Right hindlimb (tissue), 1 donor: Measurements from ENCODE around the gene CABP4.

Source experiments
- DNase-seq: peaks from one replicate; pipeline ENCODE4 v3.0.0-alpha.2; 2018

The CABP4 gene

DNA sequence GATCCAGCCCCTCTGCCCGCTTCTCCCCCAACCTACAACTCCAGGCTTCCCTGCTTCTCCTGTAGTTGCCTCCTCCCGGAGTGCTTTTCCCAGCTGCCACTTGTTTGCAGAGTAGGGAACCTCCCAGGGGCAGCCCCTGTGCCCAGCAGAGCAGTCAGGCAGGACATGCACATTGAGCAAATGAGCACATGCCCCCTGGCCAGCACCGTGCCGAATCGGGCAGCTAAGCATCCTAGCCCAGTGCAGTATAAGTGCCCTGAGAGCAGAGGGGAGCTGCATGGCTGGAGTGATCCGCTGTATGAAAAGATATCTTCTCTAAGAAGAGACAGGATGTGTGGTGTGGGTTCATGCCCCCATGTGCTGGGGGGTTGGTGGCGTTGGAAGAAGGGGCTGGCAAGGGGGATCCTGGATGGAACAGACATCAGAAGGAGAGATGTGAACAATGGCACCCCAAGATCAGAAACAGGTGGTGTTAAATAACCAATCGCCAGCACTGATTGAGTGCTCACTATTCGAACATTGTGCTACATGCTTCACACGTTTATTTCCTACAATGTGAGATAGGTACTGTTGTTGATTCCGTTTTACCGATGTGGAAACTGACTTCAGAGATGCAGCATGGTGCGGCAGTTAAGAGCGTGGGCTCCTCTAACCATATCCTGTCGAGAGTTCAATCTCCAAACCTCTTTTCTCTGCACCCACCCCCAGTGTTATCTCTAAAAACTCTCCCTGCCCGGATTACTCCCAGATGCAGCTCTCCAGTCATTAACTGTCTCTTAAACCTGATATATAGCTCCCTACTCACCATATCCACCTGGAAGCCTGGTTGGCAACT lies 28.9 kb downstream of the CABP4 start:
- DNase-seq = no peak

- no peak for DNase-seq
Observed at GRCh38 chr11:67484847-67485311, 29.7 kb downstream of the CABP4 start.

DNA sequence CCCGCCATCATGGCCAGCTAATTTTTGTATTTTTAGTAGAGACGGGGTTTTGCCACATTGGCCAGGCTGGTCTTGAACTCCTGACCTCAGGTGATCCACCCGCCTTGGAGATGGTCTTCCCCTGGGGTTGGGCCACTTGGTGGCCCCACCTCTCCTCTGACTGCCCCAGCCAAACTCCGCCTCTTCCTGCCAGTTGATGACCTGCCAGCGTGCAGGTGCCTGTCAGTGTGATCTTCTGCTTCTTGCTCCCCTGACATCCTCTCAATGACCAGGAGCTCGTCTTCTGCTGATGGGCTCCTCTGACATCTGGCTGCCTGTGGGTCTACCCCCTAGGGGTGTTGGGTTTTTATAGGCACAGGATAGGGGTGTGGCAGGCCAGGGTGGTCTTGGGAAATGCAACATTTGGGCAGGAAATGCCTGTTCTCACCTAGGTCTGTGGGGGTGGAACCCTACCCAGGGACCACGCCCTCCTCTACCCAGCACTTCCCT lies 30.8 kb downstream of the CABP4 start:
- peak; percentile 27 for DNase-seq

GRCh38 chr11:67486481-67487195 lies 31.5 kb downstream of the CABP4 start:
- DNase-seq = no peak

DNA sequence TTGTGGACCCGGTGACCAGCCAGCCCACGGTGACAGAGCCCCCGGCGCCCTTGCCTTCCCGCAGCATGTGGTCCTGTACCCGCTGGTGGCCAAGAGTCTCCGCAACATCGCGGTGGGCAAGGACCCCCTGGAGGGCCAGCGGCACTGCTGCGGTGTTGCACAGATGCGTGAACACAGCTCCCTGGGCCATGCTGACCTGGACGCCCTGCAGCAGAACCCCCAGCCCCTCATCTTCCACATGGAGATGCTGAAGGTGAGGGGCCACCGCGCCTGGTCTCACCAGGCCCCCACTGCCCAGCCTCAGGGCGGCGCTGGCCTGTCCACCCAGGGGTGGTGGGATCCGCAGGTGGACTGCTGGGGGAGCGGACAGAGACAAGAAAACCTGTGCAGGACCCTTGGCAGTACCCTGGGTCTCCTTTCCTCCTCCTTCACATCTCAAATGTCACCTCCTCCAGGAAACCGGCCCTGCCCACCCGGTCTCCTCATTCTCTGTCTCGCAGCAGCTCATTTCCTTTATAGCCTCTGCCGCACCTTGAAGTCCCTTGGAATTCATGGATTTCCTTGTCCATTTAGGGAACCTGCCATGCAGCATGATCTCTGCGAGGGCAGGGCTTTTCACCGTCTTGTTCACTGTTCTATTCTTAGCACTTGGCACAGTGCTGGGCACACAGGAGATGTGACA lies 34.2 kb downstream of the CABP4 start:
- DNase-seq = no peak

- DNase-seq = no peak
Observed at GRCh38 chr11:67489885-67490726, 35.0 kb downstream of the CABP4 start.

DNA sequence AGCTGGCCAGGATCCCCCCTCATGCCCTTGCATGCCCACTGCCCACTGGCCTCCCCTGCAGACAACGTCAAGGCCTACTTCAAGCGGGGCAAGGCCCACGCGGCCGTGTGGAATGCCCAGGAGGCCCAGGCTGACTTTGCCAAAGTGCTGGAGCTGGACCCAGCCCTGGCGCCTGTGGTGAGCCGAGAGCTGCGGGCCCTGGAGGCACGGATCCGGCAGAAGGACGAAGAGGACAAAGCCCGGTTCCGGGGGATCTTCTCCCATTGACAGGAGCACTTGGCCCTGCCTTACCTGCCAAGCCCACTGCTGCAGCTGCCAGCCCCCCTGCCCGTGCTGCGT lies 35.5 kb downstream of the CABP4 start:
- no peak for DNase-seq

GRCh38 chr11:67491276-67492068 lies 36.3 kb downstream of the CABP4 start:
- DNase-seq = no peak

- DNase-seq = no peak
Observed at GRCh38 chr11:67492069-67492727, 37.0 kb downstream of the CABP4 start.

DNA sequence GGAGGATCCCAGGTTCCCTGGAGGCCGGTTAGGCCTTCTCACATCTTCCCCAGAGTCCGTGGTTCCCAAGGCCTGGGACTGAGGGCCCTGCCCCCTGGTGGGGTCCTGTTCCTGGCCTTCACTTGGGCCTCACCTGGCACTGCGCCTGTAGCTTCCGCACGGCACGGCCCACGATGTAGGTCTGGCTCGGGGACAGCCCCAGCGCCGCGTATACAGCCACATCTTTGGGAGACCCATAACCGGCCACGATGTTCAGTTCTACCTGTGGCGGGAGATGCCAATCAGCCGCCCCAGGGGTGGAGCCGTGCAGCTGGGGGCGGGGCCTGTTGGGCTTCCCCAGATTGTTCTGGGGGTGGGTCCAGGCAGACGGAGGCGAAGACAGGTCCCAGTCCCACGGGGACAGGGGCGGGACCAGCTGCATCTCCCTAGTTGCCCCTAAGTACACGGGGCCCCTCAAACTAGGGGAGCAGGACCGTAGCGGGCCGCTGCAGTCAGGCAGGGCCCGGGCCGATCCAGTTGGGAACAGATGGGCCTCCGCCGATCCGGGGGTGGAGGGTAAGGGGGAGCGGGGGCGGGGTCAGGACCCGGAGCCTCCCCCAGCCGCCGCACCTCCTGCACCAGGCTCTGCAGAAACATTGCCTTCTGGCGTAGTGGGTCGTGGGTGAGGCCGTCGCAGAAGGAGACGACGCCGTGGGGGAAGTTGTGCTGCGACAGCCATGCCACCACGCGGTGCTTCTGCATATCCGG lies 37.8 kb downstream of the CABP4 start:
- DNase-seq = no peak

DNA sequence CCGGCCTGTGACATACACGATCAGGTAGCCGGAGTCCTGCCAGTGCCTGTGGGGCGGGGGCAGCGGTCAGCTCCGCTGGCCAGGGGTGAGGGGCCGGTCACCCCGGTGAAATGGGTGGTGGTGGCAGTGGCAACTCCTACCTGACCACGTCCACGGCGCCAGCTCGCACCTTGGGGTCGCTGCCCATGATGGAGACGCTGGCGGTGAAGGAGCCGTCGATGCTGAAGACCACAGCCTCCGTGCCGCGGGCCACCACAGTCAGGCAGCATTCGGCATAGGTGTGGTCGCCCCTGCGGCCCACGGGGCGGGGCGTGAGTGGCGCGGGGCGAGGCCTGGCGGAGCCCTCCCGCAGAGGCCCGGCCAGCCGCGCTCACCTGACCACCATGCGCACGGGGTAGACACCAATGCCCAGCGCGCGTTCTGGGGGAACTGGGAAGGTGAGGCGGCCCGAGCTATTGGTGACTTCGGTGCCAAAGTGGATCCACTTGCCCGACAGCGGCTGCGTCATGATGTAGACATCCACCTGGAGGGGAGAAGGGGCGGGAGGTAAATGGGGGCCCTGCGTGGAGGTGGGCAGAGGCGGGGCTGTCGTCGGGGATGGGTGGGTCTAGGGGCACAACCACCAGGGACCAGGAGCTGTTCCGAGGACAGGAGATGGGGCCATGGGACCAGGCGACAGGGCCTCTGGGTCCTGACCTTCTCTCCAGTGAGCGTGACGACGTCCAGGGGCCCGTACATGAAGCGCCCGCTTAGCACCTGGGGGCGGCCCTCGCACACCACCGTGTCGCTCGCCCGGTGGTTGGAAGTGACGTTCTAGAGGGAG lies 38.6 kb downstream of the CABP4 start:
- DNase-seq = no peak

GRCh38 chr11:67494371-67495233 lies 39.4 kb downstream of the CABP4 start:
- no peak for DNase-seq

GRCh38 chr11:67495234-67496005 lies 40.3 kb downstream of the CABP4 start:
- no peak for DNase-seq

DNA sequence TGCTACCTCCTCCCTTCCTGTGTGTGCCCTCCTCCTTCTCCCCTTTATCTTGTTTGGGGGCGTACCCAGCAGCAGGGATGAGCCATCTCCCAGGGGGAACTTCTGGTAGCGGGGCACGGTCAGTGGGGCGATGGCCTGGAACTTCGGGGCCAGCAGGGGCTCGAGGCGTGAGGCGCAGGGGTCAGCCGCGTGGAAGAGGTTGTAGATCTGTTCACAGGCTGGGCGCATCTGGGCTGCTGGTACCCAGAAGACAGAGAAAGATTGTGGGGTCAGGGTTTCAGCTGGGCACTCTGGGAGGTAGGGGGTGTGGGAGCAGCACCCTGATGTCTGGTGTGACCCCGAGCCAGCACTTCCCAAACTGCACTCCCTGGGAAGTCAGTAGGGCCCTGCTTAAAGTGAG lies 41.0 kb downstream of the CABP4 start:
- no peak for DNase-seq

GRCh38 chr11:67497656-67498291 lies 42.6 kb downstream of the CABP4 start:
- no peak for DNase-seq

GRCh38 chr11:67498544-67498972 lies 43.4 kb downstream of the CABP4 start:
- no peak for DNase-seq
